ENCODE data around the gene TMC8.

- TF ChIP-seq CTCF (IDR thresholded peaks at IDR 0.05) (no peak), POLR2A (IDR thresholded peaks at IDR 0.05) (no peak)
These were observed 22.4 kb upstream of the TMC8 start for GRCh38 chr17:78107976-78108725.
